Measurements from ENCODE around the gene LBH.

Gene LBH

DNA sequence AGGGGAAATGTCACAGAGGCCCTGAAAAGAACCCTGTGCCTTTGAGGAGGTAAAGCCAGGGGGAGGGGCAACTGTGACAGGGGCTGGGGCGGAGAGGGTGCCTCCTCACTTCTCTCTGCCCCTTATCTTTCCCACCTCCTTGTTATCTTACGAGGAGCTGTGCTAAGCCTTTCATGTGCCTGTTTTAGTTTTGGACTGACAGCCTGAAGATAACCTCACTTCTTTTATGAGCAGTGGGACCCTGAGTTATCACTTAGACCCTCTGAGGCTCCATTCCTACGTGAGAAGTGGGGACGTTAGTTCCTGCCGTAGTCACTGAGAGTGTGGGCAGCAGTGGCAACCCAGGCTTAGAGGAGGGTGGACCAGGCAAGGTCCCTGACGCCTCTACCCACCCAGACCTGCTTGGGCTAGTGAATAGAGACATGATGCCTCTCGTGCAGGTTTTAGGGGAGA is 39.5 kb upstream of the LBH start:
- H3K4me3 ChIP-seq (ENCODE audit: low read depth, low read length), result no peak overlapping the region
- no peak for DNase-seq (ENCODE audit: low read depth)
- no peak for TF ChIP-seq MAX (IDR thresholded peaks at IDR 0.05; ENCODE audit: low read depth, low read length)
- TF ChIP-seq POLR2A (IDR thresholded peaks at IDR 0.05; ENCODE audit: extremely low read depth, insufficient read length), result no peak
- TF ChIP-seq, protein P1, sequence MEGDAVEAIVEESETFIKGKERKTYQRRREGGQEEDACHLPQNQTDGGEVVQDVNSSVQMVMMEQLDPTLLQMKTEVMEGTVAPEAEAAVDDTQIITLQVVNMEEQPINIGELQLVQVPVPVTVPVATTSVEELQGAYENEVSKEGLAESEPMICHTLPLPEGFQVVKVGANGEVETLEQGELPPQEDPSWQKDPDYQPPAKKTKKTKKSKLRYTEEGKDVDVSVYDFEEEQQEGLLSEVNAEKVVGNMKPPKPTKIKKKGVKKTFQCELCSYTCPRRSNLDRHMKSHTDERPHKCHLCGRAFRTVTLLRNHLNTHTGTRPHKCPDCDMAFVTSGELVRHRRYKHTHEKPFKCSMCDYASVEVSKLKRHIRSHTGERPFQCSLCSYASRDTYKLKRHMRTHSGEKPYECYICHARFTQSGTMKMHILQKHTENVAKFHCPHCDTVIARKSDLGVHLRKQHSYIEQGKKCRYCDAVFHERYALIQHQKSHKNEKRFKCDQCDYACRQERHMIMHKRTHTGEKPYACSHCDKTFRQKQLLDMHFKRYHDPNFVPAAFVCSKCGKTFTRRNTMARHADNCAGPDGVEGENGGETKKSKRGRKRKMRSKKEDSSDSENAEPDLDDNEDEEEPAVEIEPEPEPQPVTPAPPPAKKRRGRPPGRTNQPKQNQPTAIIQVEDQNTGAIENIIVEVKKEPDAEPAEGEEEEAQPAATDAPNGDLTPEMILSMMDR (IDR thresholded peaks at IDR 0.05; ENCODE audit: low read depth, low read length), result no peak
- TF ChIP-seq MYC (IDR thresholded peaks at IDR 0.05; ENCODE audit: low read depth, low read length), result no peak

GRCh38 chr2:30192314-30192713 is 39.0 kb upstream of the LBH start:
- H3K4me3 ChIP-seq (ENCODE audit: low read depth, low read length), result no peak overlapping the region
- no peak for DNase-seq (ENCODE audit: low read depth)
- TF ChIP-seq POLR2A (IDR thresholded peaks at IDR 0.05; ENCODE audit: extremely low read depth, insufficient read length) (no peak), MAX (IDR thresholded peaks at IDR 0.05; ENCODE audit: low read depth, low read length) (no peak)
- TF ChIP-seq, protein P1 (IDR thresholded peaks at IDR 0.05; ENCODE audit: low read depth, low read length), result no peak

- no peak overlapping the region for H3K4me3 ChIP-seq (ENCODE audit: low read depth, low read length)
- TF ChIP-seq MAX (IDR thresholded peaks at IDR 0.05; ENCODE audit: low read depth, low read length) (no peak), MYC (IDR thresholded peaks at IDR 0.05; ENCODE audit: low read depth, low read length) (no peak), POLR2A (IDR thresholded peaks at IDR 0.05; ENCODE audit: extremely low read depth, insufficient read length) (no peak)
- TF ChIP-seq, protein P1 (IDR thresholded peaks at IDR 0.05; ENCODE audit: low read depth, low read length), result no peak
- no peak for DNase-seq (ENCODE audit: low read depth)
Observed at GRCh38 chr2:30193104-30193681, 38.1 kb upstream of the LBH start.

DNA sequence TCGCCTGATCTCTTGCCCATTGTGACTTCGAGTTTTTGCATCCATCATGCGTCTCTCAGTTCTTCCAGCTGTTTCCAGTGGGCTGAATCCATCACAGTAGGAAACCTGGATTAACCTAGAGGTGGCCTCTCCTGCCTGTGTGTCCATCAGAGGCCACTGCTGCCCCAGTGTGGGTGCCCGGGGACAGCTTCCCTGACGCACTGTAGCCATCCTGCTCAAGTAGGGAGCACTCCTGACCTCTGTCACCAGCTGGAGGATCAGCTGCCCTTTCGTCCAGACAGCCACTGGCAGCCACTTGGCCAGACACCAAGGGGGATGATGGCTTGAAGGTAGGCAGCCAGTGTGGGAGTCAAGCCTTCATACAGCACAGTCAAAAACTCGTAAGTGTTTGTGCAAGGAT is 36.9 kb upstream of the LBH start:
- TF ChIP-seq MYC (IDR thresholded peaks at IDR 0.05; ENCODE audit: low read depth, low read length) (no peak), POLR2A (IDR thresholded peaks at IDR 0.05; ENCODE audit: extremely low read depth, insufficient read length) (no peak), MAX (IDR thresholded peaks at IDR 0.05; ENCODE audit: low read depth, low read length) (no peak)
- TF ChIP-seq, protein P1 (IDR thresholded peaks at IDR 0.05; ENCODE audit: low read depth, low read length), result no peak
- no peak for DNase-seq (ENCODE audit: low read depth)
- no peak overlapping the region for H3K4me3 ChIP-seq (ENCODE audit: low read depth, low read length)

DNA sequence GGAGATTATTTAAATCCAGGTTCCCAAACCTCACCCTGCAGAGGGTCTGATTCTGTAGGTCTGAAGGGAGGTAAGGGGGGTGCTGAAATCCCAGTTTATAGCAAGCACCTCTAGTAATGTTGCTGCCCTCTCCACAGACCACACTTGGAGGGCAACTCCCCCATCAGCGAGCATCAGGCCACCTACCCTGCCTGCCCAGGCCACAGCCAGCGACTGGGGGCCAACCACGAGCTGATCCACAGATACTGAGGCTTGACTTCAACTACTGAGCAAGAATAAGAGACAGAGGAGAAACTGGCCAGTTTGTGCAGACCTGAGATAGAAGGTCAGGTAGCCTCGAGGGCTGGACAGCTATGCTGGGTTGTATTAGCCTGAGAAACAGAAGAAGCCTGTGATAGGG is 36.3 kb upstream of the LBH start:
- TF ChIP-seq, protein P1 (IDR thresholded peaks at IDR 0.05; ENCODE audit: low read depth, low read length), result no peak

DNA sequence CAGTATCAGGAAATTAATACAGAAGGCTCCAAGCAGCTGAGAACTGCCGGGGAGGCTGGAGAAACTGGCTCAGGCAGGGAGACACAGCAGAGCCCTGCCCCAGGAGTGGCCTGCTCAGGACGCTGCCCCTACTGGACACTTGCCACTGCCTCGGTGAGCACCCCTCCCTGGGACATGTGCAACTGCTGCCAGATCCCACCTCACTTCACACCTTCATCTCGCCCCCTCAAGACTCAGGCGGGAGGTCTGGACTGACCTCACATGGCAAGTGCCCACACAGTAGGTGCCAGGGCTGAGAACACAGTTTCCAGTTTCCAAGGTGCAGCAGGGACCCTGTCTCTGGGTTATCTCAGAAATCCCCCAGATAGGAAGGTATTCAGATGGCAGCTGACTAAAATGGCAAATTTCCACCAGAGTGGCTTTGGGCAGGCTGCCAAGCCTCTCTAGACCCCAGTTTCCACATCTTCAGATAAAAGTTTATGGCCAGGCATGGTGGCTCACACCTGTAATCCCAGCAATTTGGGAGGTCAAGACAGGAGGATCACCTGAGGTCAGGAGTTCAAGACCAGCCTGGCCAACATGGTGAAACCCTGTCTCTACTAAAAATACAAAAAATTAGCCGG is 33.7 kb upstream of the LBH start:
- H3K4me3 ChIP-seq (ENCODE audit: low read depth, low read length), result no peak overlapping the region
- no peak for DNase-seq (ENCODE audit: low read depth)
- TF ChIP-seq MAX (IDR thresholded peaks at IDR 0.05; ENCODE audit: low read depth, low read length) (no peak), POLR2A (IDR thresholded peaks at IDR 0.05; ENCODE audit: extremely low read depth, insufficient read length) (no peak), MYC (IDR thresholded peaks at IDR 0.05; ENCODE audit: low read depth, low read length) (no peak)
- TF ChIP-seq, protein P1 (IDR thresholded peaks at IDR 0.05; ENCODE audit: low read depth, low read length), result no peak

More for the DNA sequence above, 36.3 kb upstream of the LBH start:
- H3K4me3 ChIP-seq (ENCODE audit: low read depth, low read length), result no peak overlapping the region
- DNase-seq (ENCODE audit: low read depth), result no peak
